HG02763 (cell line): ENCODE measurements around the gene NDUFS8.

ENCODE experiments used
- ATAC-seq: cut with Tn5 transposase; IDR thresholded peaks from one replicate; pipeline ENCODE4 v1.9.1; 2021; ENCODE audit warnings: mild to moderate bottlenecking, moderate library complexity; ENCODE audit not compliant: unreplicated experiment

Gene NDUFS8

GRCh38 chr11:68002938-68003845 is 27.3 kb upstream of the NDUFS8 start:
- ATAC-seq, result peak; percentile 36

- ATAC-seq, result peak; percentile 49
Measured at GRCh38 chr11:68003846-68004550, 26.5 kb upstream of the NDUFS8 start, which contains the start of gene UNC93B1. UNC93B1 (minus strand) TSS chr11:68004097; CDS start chr11:68004043, 54 bp downstream.

GRCh38 chr11:68004551-68005335 is 25.7 kb upstream of the NDUFS8 start:
- no peak for ATAC-seq

GRCh38 chr11:68006606-68007166 is 23.8 kb upstream of the NDUFS8 start:
- ATAC-seq, result no peak

- no peak for ATAC-seq
Measured at GRCh38 chr11:68007498-68008380, 22.7 kb upstream of the NDUFS8 start.

- no peak for ATAC-seq
Measured at GRCh38 chr11:68008381-68009337, 21.8 kb upstream of the NDUFS8 start.

GRCh38 chr11:68009391-68010089 is 20.9 kb upstream of the NDUFS8 start:
- no peak for ATAC-seq

GRCh38 chr11:68010090-68011041 is 20.1 kb upstream of the NDUFS8 start, which contains the start of gene ALDH3B1:
ALDH3B1 (plus strand) TSS chr11:68010327; CDS start chr11:68015298, 4,971 bp downstream.
- ATAC-seq, result no peak

- ATAC-seq, result no peak
Measured at GRCh38 chr11:68011051-68011943, 19.2 kb upstream of the NDUFS8 start.

GRCh38 chr11:68012044-68012842 is 18.2 kb upstream of the NDUFS8 start:
- no peak for ATAC-seq

GRCh38 chr11:68012843-68013610 is 17.5 kb upstream of the NDUFS8 start:
- no peak for ATAC-seq

GRCh38 chr11:68013611-68014156 is 16.8 kb upstream of the NDUFS8 start:
- no peak for ATAC-seq

- ATAC-seq, result no peak
Measured at GRCh38 chr11:68014157-68014946, 16.1 kb upstream of the NDUFS8 start.
